ENCODE results near the gene ZNF277.

ZNF277 gene

DNA sequence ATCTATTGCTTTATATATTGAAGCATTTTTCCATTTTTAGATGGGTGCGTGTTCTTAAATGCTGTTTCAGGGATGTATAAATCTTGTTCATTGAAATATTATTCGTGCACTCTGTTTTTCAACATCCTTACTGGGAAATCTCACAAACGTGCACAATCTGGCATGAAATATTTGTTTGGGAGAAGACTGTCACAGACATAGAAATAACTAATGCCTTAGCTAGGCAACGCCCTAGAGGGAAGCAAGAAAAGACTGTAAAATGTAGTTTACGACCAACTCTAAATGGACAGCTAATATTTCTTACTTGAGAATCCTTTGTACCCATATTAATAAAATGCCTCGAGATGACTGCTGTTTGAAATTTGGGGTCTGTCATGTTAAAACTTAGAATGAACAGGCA lies 9.2 kb upstream of the ZNF277 start:
- H4K20me1 ChIP-seq (ENCODE audit: low read depth, low read length): no peaks in the 10 kb centered on the region
- H3K9me2 ChIP-seq (replicated peaks; ENCODE audit: insufficient read depth, low read length): no peaks in the 10 kb centered on the region
- no peak overlapping the region for H3K27ac ChIP-seq (ENCODE audit: low read depth, low read length)
- no peaks in the 10 kb centered on the region for H3K9me3 ChIP-seq (ENCODE audit: insufficient read depth, low read length)
- TF ChIP-seq, protein P1, sequence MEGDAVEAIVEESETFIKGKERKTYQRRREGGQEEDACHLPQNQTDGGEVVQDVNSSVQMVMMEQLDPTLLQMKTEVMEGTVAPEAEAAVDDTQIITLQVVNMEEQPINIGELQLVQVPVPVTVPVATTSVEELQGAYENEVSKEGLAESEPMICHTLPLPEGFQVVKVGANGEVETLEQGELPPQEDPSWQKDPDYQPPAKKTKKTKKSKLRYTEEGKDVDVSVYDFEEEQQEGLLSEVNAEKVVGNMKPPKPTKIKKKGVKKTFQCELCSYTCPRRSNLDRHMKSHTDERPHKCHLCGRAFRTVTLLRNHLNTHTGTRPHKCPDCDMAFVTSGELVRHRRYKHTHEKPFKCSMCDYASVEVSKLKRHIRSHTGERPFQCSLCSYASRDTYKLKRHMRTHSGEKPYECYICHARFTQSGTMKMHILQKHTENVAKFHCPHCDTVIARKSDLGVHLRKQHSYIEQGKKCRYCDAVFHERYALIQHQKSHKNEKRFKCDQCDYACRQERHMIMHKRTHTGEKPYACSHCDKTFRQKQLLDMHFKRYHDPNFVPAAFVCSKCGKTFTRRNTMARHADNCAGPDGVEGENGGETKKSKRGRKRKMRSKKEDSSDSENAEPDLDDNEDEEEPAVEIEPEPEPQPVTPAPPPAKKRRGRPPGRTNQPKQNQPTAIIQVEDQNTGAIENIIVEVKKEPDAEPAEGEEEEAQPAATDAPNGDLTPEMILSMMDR (IDR thresholded peaks at IDR 0.05; ENCODE audit: insufficient read depth, low read length, poor library complexity, severe bottlenecking): no peak
- TF ChIP-seq EZH2phosphoT487 (conservative IDR thresholded peaks at IDR 0.05; ENCODE audit: low read length): no peak
- H3F3A ChIP-seq (ENCODE audit: insufficient read depth): no peaks in the 10 kb centered on the region
- no peaks in the 10 kb centered on the region for H3K36me3 ChIP-seq (ENCODE audit: low read length)
- H3K9ac ChIP-seq (ENCODE audit: low read length): no peak overlapping the region
- H3K27me3 ChIP-seq (ENCODE audit: low read length): 0 out of 2 replicates have a peak, but pooled peaks cover 3% of the 10 kb centered on the region
- H3K4me3 ChIP-seq (ENCODE audit: insufficient read depth, low read length, poor library complexity, severe bottlenecking): no peak overlapping the region
- H3K79me2 ChIP-seq (ENCODE audit: insufficient read depth, low read length): no peaks in the 10 kb centered on the region
- H2AFZ ChIP-seq (ENCODE audit: low read depth, low read length, severe bottlenecking): no peak overlapping the region
- no peak overlapping the region for H3K4me2 ChIP-seq (ENCODE audit: low read depth, low read length, poor library complexity, severe bottlenecking)

DNA sequence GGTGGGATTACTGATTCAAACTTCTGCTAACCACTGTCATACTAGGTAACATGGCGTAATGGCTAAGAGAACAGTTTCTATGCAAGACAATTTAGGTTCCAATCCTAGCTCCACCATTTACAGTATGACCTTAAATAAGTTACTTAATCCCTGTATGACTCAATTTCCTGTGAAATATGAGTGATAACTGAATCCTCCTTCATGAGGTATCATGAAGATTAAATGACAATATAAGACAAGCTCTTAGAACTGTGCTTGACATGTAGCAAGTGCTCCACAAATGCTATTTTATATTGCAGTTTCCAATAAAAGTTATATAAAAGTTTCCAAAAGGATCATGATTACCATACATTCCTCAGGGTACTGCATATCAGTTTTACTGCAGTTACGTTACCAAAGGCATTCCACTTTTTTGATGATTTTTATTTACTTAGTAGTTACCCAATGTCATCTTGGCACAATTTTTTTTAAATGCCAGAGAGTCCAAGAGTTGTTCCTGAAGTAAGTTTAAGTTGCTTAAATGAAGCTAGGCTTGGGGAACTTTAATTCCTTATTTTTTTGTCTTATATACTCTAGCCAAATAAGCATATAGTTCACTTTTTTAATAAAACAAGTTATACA lies 7.3 kb upstream of the ZNF277 start:
- no peaks in the 10 kb centered on the region for H3K9me2 ChIP-seq (replicated peaks; ENCODE audit: insufficient read depth, low read length)
- H3K36me3 ChIP-seq (ENCODE audit: low read length): no peaks in the 10 kb centered on the region
- no peaks in the 10 kb centered on the region for H3F3A ChIP-seq (ENCODE audit: insufficient read depth)
- 0 out of 2 replicates have a peak, but pooled peaks cover 3% of the 10 kb centered on the region for H3K27me3 ChIP-seq (ENCODE audit: low read length)
- no peak overlapping the region for H3K4me3 ChIP-seq (ENCODE audit: insufficient read depth, low read length, poor library complexity, severe bottlenecking)
- H2AFZ ChIP-seq (ENCODE audit: low read depth, low read length, severe bottlenecking): no peak overlapping the region
- no peak overlapping the region for H3K27ac ChIP-seq (ENCODE audit: low read depth, low read length)
- H3K9me3 ChIP-seq (ENCODE audit: insufficient read depth, low read length): no peaks in the 10 kb centered on the region
- no peaks in the 10 kb centered on the region for H4K20me1 ChIP-seq (ENCODE audit: low read depth, low read length)
- H3K9ac ChIP-seq (ENCODE audit: low read length): no peak overlapping the region
- TF ChIP-seq EZH2phosphoT487 (conservative IDR thresholded peaks at IDR 0.05; ENCODE audit: low read length): no peak
- TF ChIP-seq, protein P1 (IDR thresholded peaks at IDR 0.05; ENCODE audit: insufficient read depth, low read length, poor library complexity, severe bottlenecking): no peak
- H3K4me2 ChIP-seq (ENCODE audit: low read depth, low read length, poor library complexity, severe bottlenecking): no peak overlapping the region
- no peaks in the 10 kb centered on the region for H3K79me2 ChIP-seq (ENCODE audit: insufficient read depth, low read length)

DNA sequence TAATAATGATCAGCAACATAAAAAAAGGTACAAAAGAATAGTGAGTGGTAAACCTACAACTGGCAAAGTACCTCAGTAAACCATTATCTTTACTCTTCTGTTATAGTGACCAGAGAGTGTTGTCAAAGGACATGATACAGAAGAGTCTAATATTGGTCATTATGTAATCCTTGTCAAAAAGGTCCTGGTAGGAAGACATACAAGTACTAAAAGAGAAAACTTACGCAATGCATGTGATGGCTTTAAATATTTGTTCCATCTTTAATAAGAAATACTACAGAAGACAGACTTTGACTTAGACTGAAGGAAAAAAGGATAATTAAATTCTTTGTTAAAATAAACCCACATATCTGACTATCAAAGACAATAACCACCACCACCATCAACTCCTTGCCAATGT lies 6.8 kb upstream of the ZNF277 start:
- Histone ChIP-seq H3K9me3 (ENCODE audit: insufficient read depth, low read length) (no peaks in the 10 kb centered on the region), H4K20me1 (ENCODE audit: low read depth, low read length) (no peaks in the 10 kb centered on the region), H3K27me3 (ENCODE audit: low read length) (0 out of 2 replicates have a peak, but pooled peaks cover 3% of the 10 kb centered on the region), H3K36me3 (ENCODE audit: low read length) (no peaks in the 10 kb centered on the region), H3K79me2 (ENCODE audit: insufficient read depth, low read length) (no peaks in the 10 kb centered on the region), H2AFZ (ENCODE audit: low read depth, low read length, severe bottlenecking) (no peak overlapping the region), H3K27ac (ENCODE audit: low read depth, low read length) (no peak overlapping the region), H3K4me3 (ENCODE audit: insufficient read depth, low read length, poor library complexity, severe bottlenecking) (no peak overlapping the region), H3K9me2 (replicated peaks; ENCODE audit: insufficient read depth, low read length) (no peaks in the 10 kb centered on the region), H3F3A (ENCODE audit: insufficient read depth) (no peaks in the 10 kb centered on the region), H3K9ac (ENCODE audit: low read length) (no peak overlapping the region), H3K4me2 (ENCODE audit: low read depth, low read length, poor library complexity, severe bottlenecking) (no peak overlapping the region)
- TF ChIP-seq, protein P1 (IDR thresholded peaks at IDR 0.05; ENCODE audit: insufficient read depth, low read length, poor library complexity, severe bottlenecking): no peak
- TF ChIP-seq EZH2phosphoT487 (conservative IDR thresholded peaks at IDR 0.05; ENCODE audit: low read length): no peak
